PC-9 (cell line): ENCODE measurements around the gene ABI3BP. TPM values are rescaled to one million over a fixed set of nuclear protein-coding genes. Genes with fewer than 3 reads are reported as not detected.
A peak's percentile ranks its signal among the peaks of the same experiment; 100 is the strongest.

Experiments
- BruUV-seq: library from RNA; stranded (reverse); fragments of 400-500 nt; replicated peaks from 2 replicates; lab custom pipeline; 2021; lab: Mats Ljungman, UMichigan
- CTCF ChIA-PET: fragments of 300-600 bp; sonication (Branson Sonifier 250); formaldehyde crosslinking; loops from one replicate; lab custom pipeline; 2022; ENCODE audit warnings: antibody characterized with exemption; lab: Charles Lee
- POLR2A ChIA-PET: fragments of 300-600 bp; sonication (Branson Sonifier 250); formaldehyde crosslinking; loops from one replicate; lab custom pipeline; 2022; ENCODE audit warnings: antibody characterized with exemption; ENCODE audit not compliant: unreplicated experiment; lab: Charles Lee
- DNase-seq, 2 experiments: peaks; one replicate each; pipeline versions ENCODE4 v3.0.0 to v3.0.0-alpha.2; 2015 to 2022; ENCODE audit warnings: mixed read lengths in 1 of 2
- H2AFZ ChIP-seq: fragments of 200-600 bp; sonication (generic); 2 replicates; pipeline ENCODE4 v1.8.1; 2017; ENCODE audit warnings: antibody characterized with exemption
- H3F3A ChIP-seq: fragments of 200-600 bp; sonication (generic); 2 replicates; pipeline ENCODE4 v1.8.1; 2017; ENCODE audit warnings: antibody characterized with exemption, mild to moderate bottlenecking, low read depth; ENCODE audit not compliant: insufficient read depth
- H3K27ac ChIP-seq: fragments of 200-600 bp; sonication (generic); 2 replicates; pipeline ENCODE4 v1.6.1; 2016; ENCODE audit warnings: mixed run types
- H3K27me3 ChIP-seq: fragments of 200-600 bp; sonication (generic); 2 replicates; pipeline ENCODE4 v1.6.1; 2016; ENCODE audit warnings: low read depth, mixed run types; ENCODE audit not compliant: insufficient read depth
- H3K36me3 ChIP-seq: fragments of 200-600 bp; sonication (generic); 2 replicates; pipeline ENCODE4 v1.6.1; 2016; ENCODE audit warnings: low read depth, mixed run types
- H3K4me1 ChIP-seq: fragments of 200-600 bp; sonication (generic); replicated peaks from 2 replicates; pipeline ENCODE4 v1.6.1; 2016; ENCODE audit warnings: mixed run types; ENCODE audit not compliant: insufficient read depth
- H3K4me2 ChIP-seq: fragments of 200-600 bp; sonication (generic); 2 replicates; pipeline ENCODE4 v1.6.1; 2017; ENCODE audit warnings: mixed run types
- H3K4me3 ChIP-seq: fragments of 200-600 bp; sonication (generic); 2 replicates; pipeline ENCODE4 v1.6.1; 2016; ENCODE audit warnings: mixed run types
- H3K79me2 ChIP-seq: fragments of 200-600 bp; sonication (generic); 2 replicates; pipeline ENCODE4 v1.6.1; 2017; ENCODE audit warnings: low read depth, mixed run types
- H3K9me2 ChIP-seq: fragments of 200-600 bp; sonication (generic); 2 replicates; pipeline ENCODE4 v1.8.1; 2017; ENCODE audit warnings: mild to moderate bottlenecking; ENCODE audit not compliant: insufficient read depth
- H3K9me3 ChIP-seq: fragments of 200-600 bp; sonication (generic); 2 replicates; pipeline ENCODE4 v1.8.1; 2016; ENCODE audit warnings: low read depth; ENCODE audit not compliant: insufficient read depth
- H4K20me1 ChIP-seq: fragments of 200-600 bp; sonication (generic); 2 replicates; pipeline ENCODE4 v1.8.1; 2017; ENCODE audit not compliant: insufficient read depth
- CTCF ChIP-seq: fragments of 200-600 bp; sonication (generic); conservative IDR thresholded peaks from 2 replicates; pipeline ENCODE4 v1.6.1; 2017; ENCODE audit warnings: mixed run types, antibody characterized with exemption, mild to moderate bottlenecking, moderate library complexity
- EZH2 ChIP-seq: fragments of 200-600 bp; sonication (generic); IDR thresholded peaks from 2 replicates; pipeline ENCODE4 v1.8.0; 2017; ENCODE audit warnings: antibody characterized with exemption, low read depth
- intact Hi-C: fragments of 100-400 bp; cut with micrococcal nuclease; formaldehyde crosslinking; loops from one replicate; pipeline ENCODE4 v1.10.0; 2022; ENCODE audit not compliant: unreplicated experiment
- total RNA-seq: library from RNA; stranded (reverse); gene quantifications from 2 replicates; pipeline ENCODE4 v1.2.3, GENCODE V29; 2021

ABI3BP gene
- total RNA-seq, 1 experiment from 2014 or later: 4.2 TPM

GRCh38 chr3:100978011-100978659 is 15.1 kb downstream of the ABI3BP start:
- DNase-seq: no peak
- H3K79me2 ChIP-seq: no peaks in the 10 kb centered on the region
- no peaks in the 10 kb centered on the region for H3K4me1 ChIP-seq
- no peaks in the 10 kb centered on the region for H3F3A ChIP-seq
- intact Hi-C loops: no loop called here
- H3K36me3 ChIP-seq: no peaks in the 10 kb centered on the region
- H2AFZ ChIP-seq: no peak overlapping the region
- no peaks in the 10 kb centered on the region for H3K27me3 ChIP-seq
- no peaks in the 10 kb centered on the region for H3K9me3 ChIP-seq
- no peaks in the 10 kb centered on the region for H4K20me1 ChIP-seq
- no TSS peak for BruUV-seq
- POLR2A ChIA-PET: interaction anchor here (0.5 kb wide), 1 partner anchor 105 kb away, joined by 4 read pairs; no protein-coding TSS in a partner anchor
- no peaks in the 10 kb centered on the region for H3K9me2 ChIP-seq
- no peak overlapping the region for H3K27ac ChIP-seq
- CTCF ChIA-PET: no interaction called here
- no peak overlapping the region for H3K4me3 ChIP-seq
- TF ChIP-seq EZH2: no peak
- TF ChIP-seq CTCF: no peak
- no peak overlapping the region for H3K4me2 ChIP-seq

- Histone ChIP-seq H3K4me2 (no peak overlapping the region), H3K4me1 (no peaks in the 10 kb centered on the region), H3K27ac (no peak overlapping the region), H3K36me3 (no peaks in the 10 kb centered on the region), H3F3A (no peaks in the 10 kb centered on the region), H3K27me3 (no peaks in the 10 kb centered on the region), H2AFZ (peak overlapping the region; percentile 27; the same call in 1 of the 2 replicates), H3K9me3 (no peaks in the 10 kb centered on the region), H4K20me1 (no peaks in the 10 kb centered on the region), H3K9me2 (no peaks in the 10 kb centered on the region), H3K4me3 (no peak overlapping the region), H3K79me2 (no peaks in the 10 kb centered on the region)
- CTCF ChIA-PET: no interaction called here
- no peak for DNase-seq
- BruUV-seq: no TSS peak
- POLR2A ChIA-PET: no interaction called here
- intact Hi-C loops: no loop called here
- TF ChIP-seq CTCF: no peak
- TF ChIP-seq EZH2: no peak
Observed at GRCh38 chr3:100976611-100977010, 16.6 kb downstream of the ABI3BP start.

GRCh38 chr3:100975714-100976113 is 17.5 kb downstream of the ABI3BP start:
- Histone ChIP-seq H3K36me3 (no peaks in the 10 kb centered on the region), H3K27ac (no peak overlapping the region), H3K4me3 (no peak overlapping the region), H3K4me1 (no peaks in the 10 kb centered on the region), H3K4me2 (no peak overlapping the region), H4K20me1 (no peaks in the 10 kb centered on the region), H3F3A (no peaks in the 10 kb centered on the region), H3K9me3 (no peaks in the 10 kb centered on the region), H2AFZ (no peak overlapping the region), H3K9me2 (no peaks in the 10 kb centered on the region), H3K27me3 (no peaks in the 10 kb centered on the region), H3K79me2 (no peaks in the 10 kb centered on the region)
- ChIA-PET CTCF (no interaction called here), POLR2A (interaction anchor here (0.6 kb wide), 1 partner anchor 205 kb away, joined by 3 read pairs; no protein-coding TSS in a partner anchor)
- no peak for TF ChIP-seq EZH2
- no peak for TF ChIP-seq CTCF
- no TSS peak for BruUV-seq
- DNase-seq: no peak
- intact Hi-C loops: no loop called here
